Left ventricle myocardium inferior (tissue), 1 donor: ENCODE results near the gene KIAA1671. TPM values are rescaled to one million over a fixed set of nuclear protein-coding genes. Genes with fewer than 3 reads are reported as not detected.
A peak's percentile ranks its signal among the peaks of the same experiment; 100 is the strongest.

Experiments used
- DNase-seq: peaks from one replicate; pipeline ENCODE4 v3.0.0-alpha.2; 2020
- H3K27ac ChIP-seq: fragments of 200-600 bp; replicated peaks from 2 replicates; pipeline ENCODE4 v1.8.0; 2021
- H3K27me3 ChIP-seq: fragments of 200-600 bp; 2 replicates; pipeline ENCODE4 v1.8.0; 2021; ENCODE audit warnings: low read depth
- H3K36me3 ChIP-seq: fragments of 200-600 bp; 2 replicates; pipeline ENCODE4 v1.8.0; 2021
- H3K4me1 ChIP-seq: fragments of 200-600 bp; 2 replicates; pipeline ENCODE4 v1.8.0; 2021
- H3K4me3 ChIP-seq: fragments of 200-600 bp; 2 replicates; pipeline ENCODE4 v1.8.0; 2021; ENCODE audit warnings: mild to moderate bottlenecking, moderate library complexity
- H3K9me3 ChIP-seq: fragments of 200-600 bp; replicated peaks from 2 replicates; pipeline ENCODE4 v1.8.0; 2021
- intact Hi-C: fragments of 100-400 bp; cut with micrococcal nuclease; formaldehyde crosslinking; loops from one replicate; pipeline ENCODE4 v1.11.0; 2022
- total RNA-seq: library from RNA; stranded (reverse); fragmentation: NEBNext Ultra II Directional; extraction: Animal tissue kit (Norgen Biotek cat#: 25700); gene quantifications from one replicate; pipeline ENCODE4 v1.2.1, GENCODE V29; 2021
- TF ChIP-seq, protein P1 (sequence below): fragments of 200-600 bp; IDR thresholded peaks from 2 replicates; pipeline ENCODE4 v1.8.0; 2021; ENCODE audit warnings: antibody characterized with exemption, mild to moderate bottlenecking, borderline replicate concordance
- donor health status: DM: no; HTN: yes; CAD: no; lungs with severe emphysema.

Gene KIAA1671
- total RNA-seq, 1 donor from 2014 or later: 12.2 TPM

DNA sequence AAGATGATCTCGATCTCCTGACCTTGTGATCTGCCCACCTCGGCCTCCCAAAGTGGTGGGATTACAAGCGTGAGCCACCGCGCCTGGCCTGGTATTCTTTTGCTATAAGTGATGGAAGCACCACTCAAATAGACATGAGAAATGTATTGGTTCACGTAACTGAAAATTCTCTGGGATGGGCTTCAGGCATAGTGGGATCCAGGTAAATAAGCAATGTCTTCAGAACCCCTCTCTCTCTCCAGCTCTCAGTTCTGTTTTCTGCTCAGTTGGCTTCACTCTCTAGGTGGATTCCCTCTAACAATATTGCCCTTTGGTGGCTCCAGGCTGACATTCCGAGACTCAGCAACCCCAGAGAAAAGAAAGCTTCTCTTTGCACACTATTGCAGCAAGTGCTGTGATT lies 5.1 kb upstream of the KIAA1671 start:
- H3K27me3 ChIP-seq: peaks cover 10% of the 10 kb centered on the region
- TF ChIP-seq, protein P1, sequence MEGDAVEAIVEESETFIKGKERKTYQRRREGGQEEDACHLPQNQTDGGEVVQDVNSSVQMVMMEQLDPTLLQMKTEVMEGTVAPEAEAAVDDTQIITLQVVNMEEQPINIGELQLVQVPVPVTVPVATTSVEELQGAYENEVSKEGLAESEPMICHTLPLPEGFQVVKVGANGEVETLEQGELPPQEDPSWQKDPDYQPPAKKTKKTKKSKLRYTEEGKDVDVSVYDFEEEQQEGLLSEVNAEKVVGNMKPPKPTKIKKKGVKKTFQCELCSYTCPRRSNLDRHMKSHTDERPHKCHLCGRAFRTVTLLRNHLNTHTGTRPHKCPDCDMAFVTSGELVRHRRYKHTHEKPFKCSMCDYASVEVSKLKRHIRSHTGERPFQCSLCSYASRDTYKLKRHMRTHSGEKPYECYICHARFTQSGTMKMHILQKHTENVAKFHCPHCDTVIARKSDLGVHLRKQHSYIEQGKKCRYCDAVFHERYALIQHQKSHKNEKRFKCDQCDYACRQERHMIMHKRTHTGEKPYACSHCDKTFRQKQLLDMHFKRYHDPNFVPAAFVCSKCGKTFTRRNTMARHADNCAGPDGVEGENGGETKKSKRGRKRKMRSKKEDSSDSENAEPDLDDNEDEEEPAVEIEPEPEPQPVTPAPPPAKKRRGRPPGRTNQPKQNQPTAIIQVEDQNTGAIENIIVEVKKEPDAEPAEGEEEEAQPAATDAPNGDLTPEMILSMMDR: no peak
- H3K4me1 ChIP-seq: peaks cover 8% of the 10 kb centered on the region
- no peaks in the 10 kb centered on the region for H3K36me3 ChIP-seq
- DNase-seq: no peak
- H3K27ac ChIP-seq: no peak overlapping the region
- intact Hi-C loops: no loop called here
- H3K9me3 ChIP-seq: no peaks in the 10 kb centered on the region
- H3K4me3 ChIP-seq: no peak overlapping the region

GRCh38 chr22:24947881-24948280 lies 4.6 kb upstream of the KIAA1671 start:
- H3K36me3 ChIP-seq: no peaks in the 10 kb centered on the region
- H3K9me3 ChIP-seq: no peaks in the 10 kb centered on the region
- no peak overlapping the region for H3K27ac ChIP-seq
- H3K4me1 ChIP-seq: peaks cover 11% of the 10 kb centered on the region
- DNase-seq: no peak
- intact Hi-C loops: no loop called here
- TF ChIP-seq, protein P1: no peak
- H3K4me3 ChIP-seq: no peak overlapping the region
- peaks cover 10% of the 10 kb centered on the region for H3K27me3 ChIP-seq

- Histone ChIP-seq H3K36me3 (no peaks in the 10 kb centered on the region), H3K4me1 (peaks cover 18% of the 10 kb centered on the region), H3K4me3 (no peak overlapping the region), H3K9me3 (no peaks in the 10 kb centered on the region), H3K27ac (no peak overlapping the region), H3K27me3 (peaks cover 10% of the 10 kb centered on the region)
- no peak for DNase-seq
- TF ChIP-seq, protein P1: no peak
- intact Hi-C loops: no loop called here
These were observed 3.9 kb upstream of the KIAA1671 start for GRCh38 chr22:24948356-24949202.

DNA sequence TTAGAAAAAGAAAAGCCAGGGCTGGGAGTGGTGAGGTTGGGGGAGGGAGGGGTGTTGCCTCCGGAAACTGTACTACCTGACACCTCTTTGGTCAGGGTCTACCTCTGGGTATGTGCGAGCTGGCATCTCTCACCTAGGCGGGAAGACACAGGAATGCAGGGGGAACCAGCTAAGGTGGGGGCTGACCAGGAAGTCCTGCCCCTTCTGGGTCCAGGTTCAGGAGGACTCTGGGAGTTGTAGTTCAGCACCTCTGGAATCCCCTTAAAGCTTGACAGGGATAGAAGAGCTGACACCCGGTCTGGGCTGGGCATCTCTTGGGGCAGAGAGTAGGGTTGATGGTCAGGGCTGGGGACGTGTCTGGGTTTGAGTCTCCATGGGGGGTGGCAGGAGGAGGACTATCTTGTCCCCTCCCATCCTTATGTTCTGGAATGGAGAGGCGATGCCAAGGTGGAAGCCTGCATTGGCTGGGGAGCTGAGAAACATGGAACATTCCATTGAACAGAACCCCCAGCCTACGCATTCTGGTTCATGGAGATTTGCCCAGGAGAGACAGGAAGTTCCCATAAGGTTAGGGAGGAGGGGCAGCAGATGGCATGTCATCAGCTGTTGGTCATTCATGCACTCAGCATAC lies 2.1 kb upstream of the KIAA1671 start:
- H3K4me3 ChIP-seq: no peak overlapping the region
- H3K36me3 ChIP-seq: no peaks in the 10 kb centered on the region
- peaks cover 10% of the 10 kb centered on the region for H3K27me3 ChIP-seq
- TF ChIP-seq, protein P1: no peak
- DNase-seq: no peak
- no peaks in the 10 kb centered on the region for H3K9me3 ChIP-seq
- H3K27ac ChIP-seq: no peak overlapping the region
- intact Hi-C loops: loop anchor here (2.0 kb wide), 1 partner anchor 98 kb away; no protein-coding TSS in a partner anchor
- H3K4me1 ChIP-seq: peaks cover 36% of the 10 kb centered on the region

DNA sequence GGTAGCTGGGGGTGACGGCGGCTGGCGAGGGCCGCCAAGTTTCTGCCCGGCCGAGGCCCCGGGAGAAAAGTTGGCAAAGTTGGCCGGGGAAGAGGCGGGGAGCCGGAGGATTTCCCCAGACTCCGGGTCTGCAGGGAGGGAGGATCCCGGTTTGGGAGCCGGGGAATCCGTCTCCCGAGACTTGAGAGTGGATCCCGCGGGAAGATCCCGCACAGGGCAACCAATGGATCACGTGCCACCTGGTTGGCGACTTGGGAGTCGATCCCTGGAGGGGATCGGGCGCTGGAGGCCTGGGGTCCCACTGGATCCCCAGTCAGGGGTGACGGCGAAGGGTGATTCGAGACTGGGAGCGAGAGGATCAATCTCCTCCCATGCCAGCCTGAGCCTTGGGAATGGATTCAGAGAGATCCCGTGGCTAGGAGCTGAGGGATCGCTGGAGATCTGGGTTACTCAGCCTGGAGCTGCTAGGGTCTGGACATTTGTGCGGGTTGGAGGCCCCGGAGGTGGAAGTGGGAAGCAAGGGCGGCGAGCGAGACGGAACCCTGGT lies 394 bp downstream of the KIAA1671 start:
- H3K36me3 ChIP-seq: no peaks in the 10 kb centered on the region
- intact Hi-C loops: no loop called here
- peak; percentile 41 for DNase-seq
- H3K4me1 ChIP-seq: peaks cover 36% of the 10 kb centered on the region
- peak overlapping the region; percentile 77 for H3K4me3 ChIP-seq
- peak overlapping the region; percentile 88 for H3K27ac ChIP-seq
- H3K27me3 ChIP-seq: peaks cover 7% of the 10 kb centered on the region
- TF ChIP-seq, protein P1: no peak
- H3K9me3 ChIP-seq: no peaks in the 10 kb centered on the region
